PC-9 (cell line): ENCODE measurements around the gene RAB11A.

ENCODE experiments used
- EZH2 ChIP-seq: fragments of 200-600 bp; sonication (generic); IDR thresholded peaks from 2 replicates; pipeline ENCODE4 v1.8.0; 2017; ENCODE audit warnings: antibody characterized with exemption, low read depth
- TF ChIP-seq, protein P1 (sequence below): fragments of 200-600 bp; sonication (generic); conservative IDR thresholded peaks from 2 replicates; pipeline ENCODE4 v1.6.1; 2017; ENCODE audit warnings: mixed run types, antibody characterized with exemption, mild to moderate bottlenecking, moderate library complexity

DNA sequence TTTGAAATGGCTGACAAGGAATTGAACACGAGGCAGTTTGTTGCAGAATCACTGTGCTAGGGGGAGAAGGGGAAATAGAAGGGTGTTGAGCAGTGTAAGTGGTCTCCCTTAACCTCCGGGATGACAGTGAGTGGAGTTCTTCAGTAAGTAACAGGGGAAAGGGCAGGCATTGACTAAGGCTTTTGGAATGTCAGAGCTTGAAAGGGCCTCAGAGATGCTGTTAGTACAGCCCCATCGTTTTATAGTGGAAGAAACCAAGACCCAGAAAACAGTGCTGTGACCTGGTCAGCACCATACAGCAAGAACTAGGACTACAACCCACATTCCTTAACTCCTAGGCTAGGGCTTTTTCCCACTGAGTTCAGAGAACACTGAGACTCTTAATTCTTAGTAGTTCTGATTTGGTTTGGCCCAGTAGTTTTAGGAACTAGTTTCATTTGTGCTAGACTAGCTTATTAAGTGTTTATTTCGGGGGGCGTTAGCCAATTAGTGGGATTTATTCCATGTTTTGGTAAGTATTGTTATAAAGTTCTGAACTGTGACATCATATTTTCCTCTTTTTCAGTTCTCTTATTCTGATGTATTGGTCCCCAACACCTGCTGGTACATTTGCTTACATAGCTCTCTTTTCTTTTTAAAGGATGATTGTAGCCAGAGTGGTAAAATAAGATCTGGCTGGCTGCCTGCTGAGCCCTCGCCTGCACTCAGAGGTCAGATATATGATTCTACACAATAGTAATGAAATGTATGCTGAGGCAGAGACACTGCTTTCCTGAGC is 34.2 kb downstream of the RAB11A start:
- TF ChIP-seq, protein P1, sequence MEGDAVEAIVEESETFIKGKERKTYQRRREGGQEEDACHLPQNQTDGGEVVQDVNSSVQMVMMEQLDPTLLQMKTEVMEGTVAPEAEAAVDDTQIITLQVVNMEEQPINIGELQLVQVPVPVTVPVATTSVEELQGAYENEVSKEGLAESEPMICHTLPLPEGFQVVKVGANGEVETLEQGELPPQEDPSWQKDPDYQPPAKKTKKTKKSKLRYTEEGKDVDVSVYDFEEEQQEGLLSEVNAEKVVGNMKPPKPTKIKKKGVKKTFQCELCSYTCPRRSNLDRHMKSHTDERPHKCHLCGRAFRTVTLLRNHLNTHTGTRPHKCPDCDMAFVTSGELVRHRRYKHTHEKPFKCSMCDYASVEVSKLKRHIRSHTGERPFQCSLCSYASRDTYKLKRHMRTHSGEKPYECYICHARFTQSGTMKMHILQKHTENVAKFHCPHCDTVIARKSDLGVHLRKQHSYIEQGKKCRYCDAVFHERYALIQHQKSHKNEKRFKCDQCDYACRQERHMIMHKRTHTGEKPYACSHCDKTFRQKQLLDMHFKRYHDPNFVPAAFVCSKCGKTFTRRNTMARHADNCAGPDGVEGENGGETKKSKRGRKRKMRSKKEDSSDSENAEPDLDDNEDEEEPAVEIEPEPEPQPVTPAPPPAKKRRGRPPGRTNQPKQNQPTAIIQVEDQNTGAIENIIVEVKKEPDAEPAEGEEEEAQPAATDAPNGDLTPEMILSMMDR: no peak
- TF ChIP-seq EZH2: no peak
